Chondrocyte (in vitro differentiated cells): ENCODE results near the gene ATG2B. TPM values are rescaled to one million over a fixed set of nuclear protein-coding genes. Genes with fewer than 3 reads are reported as not detected.

Experiments used
- DNase-seq: peaks from one replicate; pipeline ENCODE4 v3.0.0; 2021; ENCODE audit warnings: mixed read lengths, low spot score
- H3K27ac Mint-ChIP-seq: one replicate; pipeline ENCODE4 v1.8.0; 2021; ENCODE audit warnings: mild to moderate bottlenecking, moderate library complexity, mixed read lengths; ENCODE audit not compliant: unreplicated experiment
- H3K27me3 Mint-ChIP-seq: 2 replicates; pipeline ENCODE4 v1.8.0; 2021; ENCODE audit warnings: low read depth, mixed read lengths
- H3K36me3 Mint-ChIP-seq: 2 replicates; pipeline ENCODE4 v1.8.0; 2021; ENCODE audit warnings: low read depth, mixed read lengths
- H3K4me1 Mint-ChIP-seq: 2 replicates; pipeline ENCODE4 v1.8.0; 2021; ENCODE audit warnings: low read depth, mild to moderate bottlenecking, mixed read lengths
- H3K4me3 Mint-ChIP-seq: one replicate; pipeline ENCODE4 v1.8.0; 2021; ENCODE audit warnings: mild to moderate bottlenecking, moderate library complexity, mixed read lengths; ENCODE audit not compliant: unreplicated experiment
- H3K9me3 Mint-ChIP-seq: 2 replicates; pipeline ENCODE4 v1.8.0; 2021; ENCODE audit warnings: low read depth, mixed read lengths
- CTCF ChIP-seq: fragments of 200-600 bp; sonication (generic); IDR thresholded peaks from 2 replicates; pipeline ENCODE4 v1.5.0; 2021; ENCODE audit warnings: antibody characterized with exemption, mild to moderate bottlenecking, moderate library complexity
- total RNA-seq: library from RNA; stranded (reverse); gene quantifications from 3 replicates; pipeline ENCODE4 v1.2.1, GENCODE V29; 2021

The ATG2B gene
- total RNA-seq, 1 donor from 2014 or later = 17.0 TPM

- H3K9me3 Mint-ChIP-seq = no peaks in the 10 kb centered on the region
- H3K27me3 Mint-ChIP-seq = peaks cover 4% of the 10 kb centered on the region
- H3K36me3 Mint-ChIP-seq = peaks cover 2% of the 10 kb centered on the region
- H3K4me3 Mint-ChIP-seq = no peak overlapping the region
- H3K4me1 Mint-ChIP-seq = no peaks in the 10 kb centered on the region
- DNase-seq = no peak
- no peak for TF ChIP-seq CTCF
- no peak overlapping the region for H3K27ac Mint-ChIP-seq
These were observed 42.5 kb upstream of the ATG2B start for GRCh38 chr14:96405677-96406076.

- H3K27me3 Mint-ChIP-seq = peaks cover 6% of the 10 kb centered on the region
- DNase-seq = no peak
- no peaks in the 10 kb centered on the region for H3K36me3 Mint-ChIP-seq
- TF ChIP-seq CTCF = no peak
- no peaks in the 10 kb centered on the region for H3K4me1 Mint-ChIP-seq
- H3K9me3 Mint-ChIP-seq = no peaks in the 10 kb centered on the region
- H3K27ac Mint-ChIP-seq = no peak overlapping the region
- no peak overlapping the region for H3K4me3 Mint-ChIP-seq
These were observed 40.3 kb upstream of the ATG2B start for GRCh38 chr14:96403409-96403808.

- no peak for TF ChIP-seq CTCF
- peaks cover 10% of the 10 kb centered on the region for H3K27me3 Mint-ChIP-seq
- no peaks in the 10 kb centered on the region for H3K4me1 Mint-ChIP-seq
- DNase-seq = no peak
- H3K9me3 Mint-ChIP-seq = no peaks in the 10 kb centered on the region
- no peak overlapping the region for H3K4me3 Mint-ChIP-seq
- no peak overlapping the region for H3K27ac Mint-ChIP-seq
- H3K36me3 Mint-ChIP-seq = no peaks in the 10 kb centered on the region
These were observed 37.4 kb upstream of the ATG2B start for GRCh38 chr14:96400495-96400894.

- no peaks in the 10 kb centered on the region for H3K36me3 Mint-ChIP-seq
- no peak for DNase-seq
- no peak overlapping the region for H3K4me3 Mint-ChIP-seq
- no peaks in the 10 kb centered on the region for H3K4me1 Mint-ChIP-seq
- H3K9me3 Mint-ChIP-seq = no peaks in the 10 kb centered on the region
- H3K27me3 Mint-ChIP-seq = peaks cover 10% of the 10 kb centered on the region
- no peak for TF ChIP-seq CTCF
- no peak overlapping the region for H3K27ac Mint-ChIP-seq
These were observed 36.3 kb upstream of the ATG2B start for GRCh38 chr14:96399405-96399804.

GRCh38 chr14:96398921-96399320, 35.8 kb upstream of the ATG2B start:
- Mint-ChIP-seq H3K4me3 (no peak overlapping the region), H3K4me1 (no peaks in the 10 kb centered on the region), H3K9me3 (no peaks in the 10 kb centered on the region), H3K27ac (no peak overlapping the region), H3K27me3 (peaks cover 10% of the 10 kb centered on the region), H3K36me3 (no peaks in the 10 kb centered on the region)
- TF ChIP-seq CTCF = no peak
- no peak for DNase-seq
